ENCODE results near the gene RAD51B.

The RAD51B gene

GRCh38 chr14:68668531-68668930 is 849.0 kb downstream of the RAD51B start (continued):
- TF ChIP-seq PRDM2 (tag by site-specific recombination; IDR thresholded peaks at IDR 0.05; ENCODE audit: borderline replicate concordance): no peak

- H3K4me3 ChIP-seq (ENCODE audit: low read depth, low read length): no peak overlapping the region
- H3K27ac ChIP-seq (ENCODE audit: extremely low read depth, low read depth, low read length): no peak overlapping the region
- CTCF ChIA-PET: interaction anchor here (0.6 kb wide), 1 partner anchor 592 kb away, joined by 3 read pairs; no protein-coding TSS in a partner anchor
Measured at GRCh38 chr14:68669111-68669511, 849.5 kb downstream of the RAD51B start.

More at GRCh38 chr14:68669111-68669511, 849.5 kb downstream of the RAD51B start:
- H3K36me3 ChIP-seq (ENCODE audit: control insufficient read depth in 2 of 2, insufficient read depth in 1 of 2, low read length in 2 of 2): no peaks in the 10 kb centered on the region
- POLR2A ChIA-PET: no interaction called here
- no peaks in the 10 kb centered on the region for H3K9me3 ChIP-seq (ENCODE audit: control insufficient read depth, insufficient read depth, low read depth, low read length)
- no peak for TF ChIP-seq ZNF426 (tag by site-specific recombination; IDR thresholded peaks at IDR 0.05)
- TF ChIP-seq ZNF785 (tag by site-specific recombination; IDR thresholded peaks at IDR 0.05): no peak
- TF ChIP-seq ZNF302 (tag by site-specific recombination; IDR thresholded peaks at IDR 0.05; ENCODE audit: low read depth): no peak
- TF ChIP-seq ZNF621 (tag by site-specific recombination; IDR thresholded peaks at IDR 0.05): no peak
- no peak for TF ChIP-seq ZNF398 (tag by site-specific recombination; IDR thresholded peaks at IDR 0.05)
- no peak for TF ChIP-seq ZNF791 (tag by site-specific recombination; IDR thresholded peaks at IDR 0.05)
- no peak for TF ChIP-seq ZFP37 (tag by site-specific recombination; IDR thresholded peaks at IDR 0.05)
- no peak for TF ChIP-seq PRDM2 (tag by site-specific recombination; IDR thresholded peaks at IDR 0.05; ENCODE audit: borderline replicate concordance)
- H3K4me1 ChIP-seq (ENCODE audit: control insufficient read depth, insufficient read depth, low read length): no peaks in the 10 kb centered on the region

Measured in HEK293 (cell line).